Measurements from ENCODE around the gene DENND10.

The DENND10 gene

GRCh38 chr10:119140603-119141245, 36.8 kb downstream of the DENND10 start:
- TF ChIP-seq ZBTB7A (IDR thresholded peaks at IDR 0.05; ENCODE audit: low read depth) (no peak), TEAD4 (IDR thresholded peaks at IDR 0.05) (no peak), CEBPB (IDR thresholded peaks at IDR 0.05) (no peak), NFIC (IDR thresholded peaks at IDR 0.05) (no peak), TCF12 (IDR thresholded peaks at IDR 0.05; ENCODE audit: low read depth) (no peak), TAF1 (IDR thresholded peaks at IDR 0.05; ENCODE audit: low read depth) (no peak), RAD21 (IDR thresholded peaks at IDR 0.05; ENCODE audit: low read depth) (no peak)
- TF ChIP-seq, protein P1, sequence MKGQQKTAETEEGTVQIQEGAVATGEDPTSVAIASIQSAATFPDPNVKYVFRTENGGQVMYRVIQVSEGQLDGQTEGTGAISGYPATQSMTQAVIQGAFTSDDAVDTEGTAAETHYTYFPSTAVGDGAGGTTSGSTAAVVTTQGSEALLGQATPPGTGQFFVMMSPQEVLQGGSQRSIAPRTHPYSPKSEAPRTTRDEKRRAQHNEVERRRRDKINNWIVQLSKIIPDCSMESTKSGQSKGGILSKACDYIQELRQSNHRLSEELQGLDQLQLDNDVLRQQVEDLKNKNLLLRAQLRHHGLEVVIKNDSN (IDR thresholded peaks at IDR 0.05), result no peak
- TF ChIP-seq, protein P2, sequence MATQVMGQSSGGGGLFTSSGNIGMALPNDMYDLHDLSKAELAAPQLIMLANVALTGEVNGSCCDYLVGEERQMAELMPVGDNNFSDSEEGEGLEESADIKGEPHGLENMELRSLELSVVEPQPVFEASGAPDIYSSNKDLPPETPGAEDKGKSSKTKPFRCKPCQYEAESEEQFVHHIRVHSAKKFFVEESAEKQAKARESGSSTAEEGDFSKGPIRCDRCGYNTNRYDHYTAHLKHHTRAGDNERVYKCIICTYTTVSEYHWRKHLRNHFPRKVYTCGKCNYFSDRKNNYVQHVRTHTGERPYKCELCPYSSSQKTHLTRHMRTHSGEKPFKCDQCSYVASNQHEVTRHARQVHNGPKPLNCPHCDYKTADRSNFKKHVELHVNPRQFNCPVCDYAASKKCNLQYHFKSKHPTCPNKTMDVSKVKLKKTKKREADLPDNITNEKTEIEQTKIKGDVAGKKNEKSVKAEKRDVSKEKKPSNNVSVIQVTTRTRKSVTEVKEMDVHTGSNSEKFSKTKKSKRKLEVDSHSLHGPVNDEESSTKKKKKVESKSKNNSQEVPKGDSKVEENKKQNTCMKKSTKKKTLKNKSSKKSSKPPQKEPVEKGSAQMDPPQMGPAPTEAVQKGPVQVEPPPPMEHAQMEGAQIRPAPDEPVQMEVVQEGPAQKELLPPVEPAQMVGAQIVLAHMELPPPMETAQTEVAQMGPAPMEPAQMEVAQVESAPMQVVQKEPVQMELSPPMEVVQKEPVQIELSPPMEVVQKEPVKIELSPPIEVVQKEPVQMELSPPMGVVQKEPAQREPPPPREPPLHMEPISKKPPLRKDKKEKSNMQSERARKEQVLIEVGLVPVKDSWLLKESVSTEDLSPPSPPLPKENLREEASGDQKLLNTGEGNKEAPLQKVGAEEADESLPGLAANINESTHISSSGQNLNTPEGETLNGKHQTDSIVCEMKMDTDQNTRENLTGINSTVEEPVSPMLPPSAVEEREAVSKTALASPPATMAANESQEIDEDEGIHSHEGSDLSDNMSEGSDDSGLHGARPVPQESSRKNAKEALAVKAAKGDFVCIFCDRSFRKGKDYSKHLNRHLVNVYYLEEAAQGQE (IDR thresholded peaks at IDR 0.05; ENCODE audit: low read depth), result no peak

DNA sequence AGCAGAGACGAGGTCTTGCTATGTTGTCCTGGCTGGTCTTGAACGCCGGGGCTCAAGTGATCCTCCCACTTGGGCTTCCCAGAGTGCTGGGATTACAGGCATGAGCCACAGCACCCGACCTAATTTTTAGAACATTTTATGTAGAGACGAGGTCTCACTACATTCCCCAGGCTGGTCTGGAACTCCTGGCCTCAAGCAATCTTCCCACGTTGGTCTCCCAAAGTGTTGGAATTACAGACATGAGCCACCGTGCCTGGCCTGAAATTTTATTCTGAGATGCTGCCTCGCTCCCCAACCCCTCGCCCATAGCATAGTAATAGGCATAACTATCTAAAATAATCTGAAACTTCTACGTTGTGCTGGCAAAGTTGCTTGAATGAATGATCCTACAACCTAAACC, 39.7 kb downstream of the DENND10 start:
- TF ChIP-seq CREB1 (IDR thresholded peaks at IDR 0.05; ENCODE audit: low read depth), result no peak
- TF ChIP-seq CEBPB (IDR thresholded peaks at IDR 0.05), result no peak

DNA sequence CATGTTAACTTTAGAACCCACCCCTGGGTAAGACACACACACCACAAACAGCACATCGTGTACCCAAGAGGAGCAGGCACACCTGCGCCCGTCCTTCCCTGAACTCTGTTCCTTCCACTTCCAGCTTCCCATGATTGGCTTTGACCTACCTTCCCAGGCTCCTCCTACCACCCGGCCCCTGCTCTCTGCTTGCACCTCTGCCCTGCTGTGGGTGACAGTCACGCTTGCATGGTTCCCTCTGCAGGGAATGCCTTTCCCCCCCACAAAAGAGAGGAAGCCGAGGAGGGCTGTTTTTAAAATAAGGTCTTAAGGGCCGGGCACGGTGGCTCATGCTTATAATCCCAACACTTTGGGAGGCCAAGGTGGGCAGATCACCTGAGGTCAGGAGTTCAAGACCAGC, 45.2 kb downstream of the DENND10 start:
- TF ChIP-seq FOXM1 (IDR thresholded peaks at IDR 0.05; ENCODE audit: borderline replicate concordance, low read depth), result no peak
- TF ChIP-seq, protein P2 (IDR thresholded peaks at IDR 0.05; ENCODE audit: low read depth), result no peak
- TF ChIP-seq YY1 (IDR thresholded peaks at IDR 0.05; ENCODE audit: low read depth), result no peak
- no peak for TF ChIP-seq CREB1 (IDR thresholded peaks at IDR 0.05; ENCODE audit: low read depth)

DNA sequence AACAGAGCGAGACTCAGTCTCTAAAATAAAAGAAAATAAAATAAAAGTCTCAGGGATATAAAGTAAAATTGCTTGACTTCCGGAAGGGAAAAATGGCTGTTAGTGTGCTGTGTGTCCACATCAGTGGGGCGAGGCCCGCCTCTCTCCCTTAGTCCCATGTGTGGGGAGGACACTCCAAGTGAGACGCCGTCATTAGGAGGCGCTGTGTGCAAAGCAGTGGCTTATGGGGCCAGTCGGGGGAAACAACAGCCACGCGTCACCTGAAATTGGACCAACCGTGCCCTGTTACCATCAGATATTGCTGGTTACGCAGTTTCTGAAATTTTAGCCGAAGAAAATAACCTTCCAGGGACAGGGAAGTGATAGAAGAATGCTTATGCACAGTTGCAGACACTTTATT, 45.8 kb downstream of the DENND10 start:
- peak; percentile 35 for TF ChIP-seq RAD21 (IDR thresholded peaks at IDR 0.05; ENCODE audit: low read depth)
- TF ChIP-seq EGR1 (IDR thresholded peaks at IDR 0.05), result no peak

DNA sequence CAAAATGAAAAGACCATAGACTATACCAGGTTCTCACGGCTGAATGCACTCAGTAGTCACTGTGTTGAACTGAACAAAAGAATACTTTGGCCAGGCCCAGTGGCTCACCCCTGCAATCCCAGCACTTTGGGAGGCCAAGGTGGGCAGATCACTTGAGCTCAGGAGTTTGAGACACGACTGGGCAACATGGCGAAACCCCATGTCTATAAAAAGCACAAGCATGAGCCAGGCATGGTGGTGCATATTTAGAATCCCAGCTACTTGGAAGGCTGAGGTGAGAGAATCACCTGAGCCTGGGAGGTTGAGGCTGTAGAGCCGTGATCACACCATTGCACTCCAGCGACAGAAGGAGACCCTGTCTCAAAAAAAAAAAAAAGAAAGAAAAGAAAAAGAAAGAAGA, 49.1 kb downstream of the DENND10 start:
- TF ChIP-seq CREB1 (IDR thresholded peaks at IDR 0.05; ENCODE audit: low read depth), result no peak
- no peak for TF ChIP-seq CEBPB (IDR thresholded peaks at IDR 0.05)
- TF ChIP-seq, protein P1 (IDR thresholded peaks at IDR 0.05), result no peak
- TF ChIP-seq, protein P2 (IDR thresholded peaks at IDR 0.05; ENCODE audit: low read depth), result no peak
- TF ChIP-seq TCF12 (IDR thresholded peaks at IDR 0.05; ENCODE audit: low read depth), result no peak
- TF ChIP-seq EP300 (IDR thresholded peaks at IDR 0.05; ENCODE audit: borderline replicate concordance), result no peak
- TF ChIP-seq EGR1 (IDR thresholded peaks at IDR 0.05), result no peak
- TF ChIP-seq TAF1 (IDR thresholded peaks at IDR 0.05; ENCODE audit: low read depth), result no peak
- TF ChIP-seq ZBTB7A (IDR thresholded peaks at IDR 0.05; ENCODE audit: low read depth), result no peak
- TF ChIP-seq RAD21 (IDR thresholded peaks at IDR 0.05; ENCODE audit: low read depth), result no peak
- no peak for TF ChIP-seq NFIC (IDR thresholded peaks at IDR 0.05)
- no peak for TF ChIP-seq YY1 (IDR thresholded peaks at IDR 0.05; ENCODE audit: low read depth)
- TF ChIP-seq MAX (IDR thresholded peaks at IDR 0.05), result no peak
- no peak for TF ChIP-seq FOXM1 (IDR thresholded peaks at IDR 0.05; ENCODE audit: borderline replicate concordance, low read depth)
- no peak for TF ChIP-seq TEAD4 (IDR thresholded peaks at IDR 0.05)

Data from Ishikawa (cell line).